CD4-positive, alpha-beta memory T cell (primary cell): ENCODE data around the gene MORN1. TPM values are rescaled to one million over a fixed set of nuclear protein-coding genes. Genes with fewer than 3 reads are reported as not detected.

ENCODE experiments used
- CTCF ChIA-PET: fragments of 350-600 bp; sonication (Branson Sonifier 250); formaldehyde crosslinking; loops from one replicate; lab custom pipeline; 2021; ENCODE audit warnings: inconsistent platforms; ENCODE audit not compliant: partially characterized antibody; lab: Charles Lee
- POLR2A ChIA-PET: fragments of 350-600 bp; sonication (Branson Sonifier 250); formaldehyde crosslinking; loops from one replicate; lab custom pipeline; 2021; ENCODE audit not compliant: partially characterized antibody; lab: Charles Lee
- DNase-seq, 5 donors: peaks; one replicate each; pipeline versions ENCODE4 v3.0.0 to v3.0.0-alpha.2; 2020 to 2022; ENCODE audit warnings: mixed read lengths in 1 of 5
- H3K27ac ChIP-seq: one replicate; pipeline ENCODE4 v1.7.0; 2013; ENCODE audit warnings: low read depth, low read length
- H3K27me3 ChIP-seq: 2 replicates; pipeline ENCODE4 v1.7.0; 2013; ENCODE audit warnings: mild to moderate bottlenecking, low read length, moderate library complexity; ENCODE audit not compliant: insufficient read depth
- H3K36me3 ChIP-seq: 2 replicates; pipeline ENCODE4 v1.7.0; 2013; ENCODE audit warnings: mild to moderate bottlenecking, low read length, moderate library complexity; ENCODE audit not compliant: insufficient read depth
- H3K4me1 ChIP-seq: 2 replicates; pipeline ENCODE4 v1.7.0; 2013; ENCODE audit warnings: mild to moderate bottlenecking, low read length, moderate library complexity; ENCODE audit not compliant: insufficient read depth
- H3K4me3 ChIP-seq, 2 donors: one replicate each; pipeline ENCODE4 v1.7.0; 2013; ENCODE audit warnings: low read length in 2 of 2, mild to moderate bottlenecking in 1 of 2
- H3K9me3 ChIP-seq, 2 donors: one replicate each; pipeline ENCODE4 v1.7.0; 2013; ENCODE audit warnings: low read length in 2 of 2, control low read depth in 1 of 2; ENCODE audit not compliant: control insufficient read depth in 1 of 2
- H3K27ac Mint-ChIP-seq, 7 donors: one replicate each; pipeline ENCODE4 v1.8.0; 2020 to 2021; ENCODE audit warnings: mixed read lengths in 7 of 7, mild to moderate bottlenecking in 6 of 7, inconsistent platforms in 3 of 7, moderate library complexity in 3 of 7
- H3K27me3 Mint-ChIP-seq, 2 donors: one replicate each; pipeline ENCODE4 v1.8.0; 2020 to 2021; ENCODE audit warnings: mixed read lengths in 2 of 2
- H3K36me3 Mint-ChIP-seq, 2 donors: one replicate each; pipeline ENCODE4 v1.8.0; 2020 to 2021; ENCODE audit warnings: mixed read lengths in 2 of 2, inconsistent platforms in 1 of 2, mild to moderate bottlenecking in 1 of 2
- H3K4me1 Mint-ChIP-seq, 4 donors: one replicate each; pipeline ENCODE4 v1.8.0; 2020 to 2021; ENCODE audit warnings: mixed read lengths in 4 of 4, mild to moderate bottlenecking in 1 of 4
- H3K4me3 Mint-ChIP-seq, 8 donors: one replicate each; pipeline ENCODE4 v1.8.0; 2020 to 2021; ENCODE audit warnings: mixed read lengths in 8 of 8, mild to moderate bottlenecking in 7 of 8, moderate library complexity in 6 of 8, inconsistent platforms in 3 of 8
- H3K9me3 Mint-ChIP-seq, 8 donors: one replicate each; pipeline ENCODE4 v1.8.0; 2020 to 2021; ENCODE audit warnings: mixed read lengths in 8 of 8, mild to moderate bottlenecking in 5 of 8, inconsistent platforms in 3 of 8, moderate library complexity in 1 of 8
- intact Hi-C: fragments of 100-400 bp; cut with micrococcal nuclease; formaldehyde crosslinking; loops from one replicate; pipeline ENCODE4 v1.15.1; 2023
- polyA plus RNA-seq, 2 donors: library from polyadenylated mRNA; unstranded; fragments of 300-500 nt; fragmentation: Illumina TruSeq; gene quantifications; one replicate each; pipeline ENCODE4 v1.2.3, GENCODE V29; 2021
- total RNA-seq, 2 experiments: library from RNA; stranded (reverse); gene quantifications; one replicate each; pipeline ENCODE4 v1.2.3, GENCODE V29; 2021

Gene MORN1
- total and polyA plus RNA-seq, 4 experiments from 2014 or later: 1.9 to 15.3 (median 7.4) TPM

DNA sequence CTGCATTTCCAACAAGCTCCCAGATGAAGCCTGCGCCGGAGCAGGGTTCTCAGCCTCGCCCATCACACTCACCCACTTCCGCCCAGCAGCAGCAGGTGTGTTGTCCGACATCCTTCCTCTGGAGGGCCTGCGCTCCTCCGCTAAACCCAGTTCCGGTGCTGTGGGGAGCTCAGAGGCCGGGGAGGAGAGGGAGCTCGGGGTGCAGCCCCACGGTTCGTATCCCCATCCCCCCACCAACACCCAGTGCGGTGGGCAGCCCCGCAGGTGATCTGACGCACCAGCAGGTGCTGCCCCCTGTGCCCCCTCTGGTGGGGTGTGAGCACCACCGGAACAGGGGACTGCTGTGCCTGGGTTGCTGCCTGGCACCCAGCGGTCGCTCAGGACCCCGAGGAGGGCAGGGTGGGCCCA is 24.5 kb upstream of the MORN1 start:
- Histone ChIP-seq H3K9me3 (no peaks in the 10 kb centered on the region), H3K4me1 (peaks cover 59% of the 10 kb centered on the region), H3K36me3 (no peaks in the 10 kb centered on the region), H3K27me3 (no peaks in the 10 kb centered on the region), H3K27ac (peak overlapping the region; percentile 84), H3K4me3 (peak overlapping the region; percentile 65 to 80)
- peaks cover 0 to 9% of the 10 kb centered on the region in 2 donors for H3K36me3 Mint-ChIP-seq
- ChIA-PET CTCF (interaction anchor here (0.7 to 4.2 kb wide), 12 partner anchors 8 to 371 kb away, joined by 3 to 85 read pairs (median 6); partner anchors contain the start of genes PANK4 and TNFRSF14), POLR2A (interaction anchor here (0.6 to 5.5 kb wide), 24 partner anchors 9 to 371 kb away, joined by 3 to 112 read pairs (median 4); partner anchors contain the start of genes FAAP20, HES5, MORN1 and PANK4)
- DNase-seq: peak; percentile 28 to 69 (median 36)
- peaks cover 17 to 55% (median 33%) of the 10 kb centered on the region in 4 donors for H3K4me1 Mint-ChIP-seq
- no peaks in the 10 kb centered on the region for H3K9me3 Mint-ChIP-seq
- no peaks in the 10 kb centered on the region for H3K27me3 Mint-ChIP-seq
- H3K4me3 Mint-ChIP-seq: peak overlapping the region; percentile 78 to 93 (median 87)
- intact Hi-C loops: no loop called here
- peak overlapping the region; percentile 84 to 99 (median 91) for H3K27ac Mint-ChIP-seq

DNA sequence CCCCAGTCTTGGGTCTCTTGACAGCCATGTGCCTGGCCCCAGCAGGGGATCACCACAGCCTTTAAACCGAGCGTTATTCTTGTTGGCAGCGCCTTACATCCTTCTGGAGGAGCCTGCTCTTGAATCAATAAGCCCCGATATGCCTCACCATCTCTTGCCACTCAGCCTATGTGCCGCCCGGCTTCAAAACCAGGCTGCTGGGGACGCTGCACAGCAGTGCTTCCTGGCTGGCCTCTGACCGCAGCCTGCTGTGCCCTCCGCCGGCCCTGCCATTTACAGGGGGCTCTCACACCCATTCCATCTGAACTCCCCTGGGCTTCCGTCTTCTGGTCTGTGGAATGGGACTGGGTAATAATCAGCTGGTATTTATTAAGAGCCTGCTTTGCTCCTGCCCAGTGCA is 24.0 kb upstream of the MORN1 start:
- Mint-ChIP-seq H3K36me3 (peaks cover 0 to 9% of the 10 kb centered on the region in 2 donors), H3K4me1 (peaks cover 17 to 59% (median 33%) of the 10 kb centered on the region in 4 donors), H3K4me3 (peak overlapping the region; percentile 78 to 93 (median 87)), H3K9me3 (no peaks in the 10 kb centered on the region), H3K27me3 (no peaks in the 10 kb centered on the region), H3K27ac (peak overlapping the region; percentile 84 to 99 (median 91))
- Histone ChIP-seq H3K27ac (peak overlapping the region; percentile 84), H3K4me1 (peaks cover 59% of the 10 kb centered on the region), H3K36me3 (no peaks in the 10 kb centered on the region), H3K4me3 (peak overlapping the region; percentile 65 to 80), H3K27me3 (no peaks in the 10 kb centered on the region), H3K9me3 (no peaks in the 10 kb centered on the region)
- peak in 1 of 5 donors; percentile 37 for DNase-seq
- POLR2A ChIA-PET: interaction anchor here (0.6 to 5.5 kb wide), 22 partner anchors 9 to 371 kb away, joined by 3 to 112 read pairs (median 4); partner anchors contain the start of genes FAAP20, MORN1, PANK4 and PRXL2B
- CTCF ChIA-PET: interaction anchor here (1.0 to 4.2 kb wide), 11 partner anchors 9 to 372 kb away, joined by 3 to 85 read pairs (median 9); partner anchors contain the start of genes PANK4 and TNFRSF14
- intact Hi-C loops: no loop called here

DNA sequence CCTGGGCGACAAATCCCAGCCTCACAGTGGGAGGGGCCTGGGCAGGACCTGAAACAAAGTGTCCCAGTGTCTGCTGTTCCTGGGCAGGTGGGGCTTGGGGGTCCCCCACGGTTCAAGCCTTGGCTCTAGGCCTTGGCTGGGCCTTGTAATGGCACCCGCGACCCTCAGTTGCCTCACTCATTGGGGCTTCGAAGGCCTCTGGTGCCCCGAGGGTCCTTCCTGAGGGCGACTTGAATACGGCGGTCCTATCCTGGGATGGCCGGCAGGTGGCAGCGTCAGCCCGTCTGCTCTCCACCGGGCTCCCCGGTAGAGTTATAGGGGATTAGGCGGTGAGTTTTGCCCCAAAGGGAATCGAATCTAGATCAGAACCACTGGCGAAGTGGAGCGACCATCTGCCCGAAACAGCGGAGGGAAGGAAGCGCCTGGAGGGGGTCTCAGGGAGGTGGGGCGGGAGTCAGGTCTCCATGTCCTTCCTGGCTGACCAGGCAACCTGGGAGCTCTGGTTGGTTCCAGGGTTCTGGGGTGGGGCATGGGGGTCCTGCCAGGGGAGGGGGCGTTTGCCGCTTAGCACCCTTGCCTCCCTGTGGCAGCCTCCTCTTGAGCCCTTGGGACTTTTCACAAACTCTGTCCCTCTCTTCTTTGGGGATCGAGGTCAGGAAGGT is 23.1 kb upstream of the MORN1 start:
- Mint-ChIP-seq H3K27ac (peak overlapping the region; percentile 87 to 99 (median 95)), H3K9me3 (no peaks in the 10 kb centered on the region), H3K4me3 (peak overlapping the region; percentile 78 to 93 (median 86)), H3K36me3 (peaks cover 0 to 11% of the 10 kb centered on the region in 2 donors), H3K27me3 (no peaks in the 10 kb centered on the region), H3K4me1 (peaks cover 17 to 62% (median 33%) of the 10 kb centered on the region in 4 donors)
- H3K27me3 ChIP-seq: no peaks in the 10 kb centered on the region
- intact Hi-C loops: loop anchor here (1.0 to 5.0 kb wide), 4 partner anchors 134 to 1008 kb away; partner anchors contain the start of gene TTC34
- peak overlapping the region; percentile 84 for H3K27ac ChIP-seq
- H3K4me3 ChIP-seq: peak overlapping the region in 1 of 2 donors; percentile 70
- no peaks in the 10 kb centered on the region for H3K36me3 ChIP-seq
- H3K9me3 ChIP-seq: no peaks in the 10 kb centered on the region
- peak; percentile 75 to 82 (median 78) for DNase-seq
- POLR2A ChIA-PET: interaction anchor here (1.9 to 5.5 kb wide), 6 partner anchors 23 to 172 kb away, joined by 8 to 112 read pairs (median 34); partner anchors contain the start of genes MORN1, PANK4, PRXL2B and RER1
- peaks cover 59% of the 10 kb centered on the region for H3K4me1 ChIP-seq
- CTCF ChIA-PET: interaction anchor here (1.6 to 4.2 kb wide), 6 partner anchors 110 to 373 kb away, joined by 4 to 85 read pairs (median 13); partner anchors contain the start of genes PANK4 and TNFRSF14

DNA sequence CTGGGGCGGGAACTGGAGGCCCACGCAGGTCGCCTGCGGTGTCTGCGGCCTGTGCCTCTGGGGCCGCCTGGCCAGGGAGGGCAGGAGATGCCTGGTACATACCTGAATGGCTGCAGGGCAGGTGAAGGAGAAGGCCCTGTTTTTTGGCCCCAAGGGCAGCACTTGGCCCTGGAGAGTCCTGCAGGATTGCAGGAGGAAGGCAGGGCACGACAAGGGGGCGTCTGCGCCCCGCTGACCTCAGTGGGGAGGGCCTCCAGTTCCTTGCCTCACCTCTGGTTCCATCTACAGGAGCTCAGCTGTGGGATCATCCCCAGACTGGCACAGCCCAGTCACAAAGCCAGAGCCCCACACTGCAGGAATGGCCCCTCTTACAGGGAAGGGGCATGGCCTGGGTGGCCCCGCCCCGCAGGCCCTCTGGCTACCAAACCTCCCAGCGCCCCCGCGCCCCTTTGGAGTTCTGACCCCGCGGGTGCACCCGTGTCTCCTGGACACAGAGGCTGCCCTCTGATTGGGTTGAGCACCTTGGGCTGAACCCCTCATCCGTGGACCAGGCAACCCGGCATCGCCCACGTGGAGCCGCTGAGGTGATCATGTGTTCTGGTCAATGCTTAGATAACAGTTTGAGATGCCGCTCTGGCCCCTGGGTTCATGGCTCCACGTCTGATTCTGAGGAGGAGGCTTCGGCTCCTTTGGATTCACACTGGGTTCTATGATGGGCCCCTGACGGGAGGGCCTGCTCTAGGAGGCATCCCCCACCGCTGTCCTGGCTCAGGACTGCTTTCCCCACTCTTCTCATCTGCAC is 22.3 kb upstream of the MORN1 start:
- CTCF ChIA-PET: interaction anchor here (1.0 to 2.7 kb wide), 8 partner anchors 80 to 374 kb away, joined by 3 to 23 read pairs (median 4); partner anchors contain the start of genes FAAP20, PANK4, PRXL2B and TNFRSF14
- H3K4me1 Mint-ChIP-seq: peaks cover 17 to 56% (median 32%) of the 10 kb centered on the region in 4 donors

DNA sequence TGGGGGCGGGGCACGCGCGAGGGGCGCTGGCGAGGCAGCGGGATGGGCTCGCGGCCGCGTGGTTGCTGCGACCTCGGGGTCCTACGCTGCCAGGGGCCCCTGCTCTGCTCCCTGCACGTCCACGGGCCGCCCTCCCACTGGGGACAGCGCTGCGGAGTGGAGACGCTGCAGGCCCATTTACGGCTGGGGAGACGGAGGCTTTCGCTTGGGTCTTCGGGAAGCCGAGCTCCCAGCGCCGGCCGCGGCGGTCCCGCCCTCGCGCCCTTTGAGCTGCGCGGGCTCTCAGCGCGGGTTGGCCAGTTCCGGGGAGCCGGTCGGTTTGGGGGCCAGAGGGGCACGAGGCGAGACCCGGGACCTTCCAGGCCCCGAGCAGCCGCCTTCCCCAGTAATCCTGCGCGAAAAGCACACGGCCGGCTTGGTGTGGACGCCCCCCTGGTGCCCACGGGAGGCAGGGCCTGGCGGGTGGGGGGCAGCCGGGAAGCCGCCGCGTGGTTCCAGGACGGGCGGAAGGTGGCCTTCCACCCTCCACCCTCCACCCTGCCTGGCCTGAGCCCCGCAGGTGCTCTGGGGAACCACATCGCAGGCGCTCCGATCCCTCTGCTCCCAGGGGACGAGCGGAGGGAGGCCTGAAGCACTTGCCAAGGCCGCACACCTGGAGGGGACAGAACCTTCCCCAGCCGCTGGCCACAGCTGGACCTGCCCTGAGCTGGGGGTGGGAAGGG is 21.6 kb upstream of the MORN1 start:
- CTCF ChIA-PET: interaction anchor here (1.0 to 1.8 kb wide), 8 partner anchors 81 to 375 kb away, joined by 3 to 23 read pairs (median 4); partner anchors contain the start of genes FAAP20, PANK4 and PRXL2B
- Histone ChIP-seq H3K36me3 (no peaks in the 10 kb centered on the region), H3K27ac (peak overlapping the region; percentile 84), H3K4me1 (peaks cover 58% of the 10 kb centered on the region), H3K4me3 (peak overlapping the region in 1 of 2 donors; percentile 70), H3K27me3 (no peaks in the 10 kb centered on the region), H3K9me3 (no peaks in the 10 kb centered on the region)
- peaks cover 0 to 18% of the 10 kb centered on the region in 2 donors for H3K36me3 Mint-ChIP-seq
- H3K4me3 Mint-ChIP-seq: peak overlapping the region in 5 of 8 donors; percentile 62 to 89 (median 86)
- intact Hi-C loops: loop anchor here (1.0 to 5.0 kb wide), 8 partner anchors 22 to 1009 kb away; partner anchors contain the start of genes MORN1, PANK4, PRXL2B and RER1
- DNase-seq: peak in 1 of 5 donors; percentile 45
- POLR2A ChIA-PET: interaction anchor here (0.6 to 5.5 kb wide), 13 partner anchors 16 to 218 kb away, joined by 3 to 55 read pairs (median 4); partner anchors contain the start of genes FAAP20, HES5, MORN1 and PANK4
- peaks cover 17 to 51% (median 32%) of the 10 kb centered on the region in 4 donors for H3K4me1 Mint-ChIP-seq
- H3K9me3 Mint-ChIP-seq: no peaks in the 10 kb centered on the region
- H3K27ac Mint-ChIP-seq: peak overlapping the region in 2 of 7 donors; percentile 48 to 77
- no peaks in the 10 kb centered on the region for H3K27me3 Mint-ChIP-seq

More for the DNA sequence above, 22.3 kb upstream of the MORN1 start:
- Histone ChIP-seq H3K4me3 (peak overlapping the region in 1 of 2 donors; percentile 70), H3K4me1 (peaks cover 59% of the 10 kb centered on the region), H3K9me3 (no peaks in the 10 kb centered on the region), H3K36me3 (no peaks in the 10 kb centered on the region), H3K27ac (peak overlapping the region; percentile 84), H3K27me3 (no peaks in the 10 kb centered on the region)
- no peaks in the 10 kb centered on the region for H3K9me3 Mint-ChIP-seq
- POLR2A ChIA-PET: interaction anchor here (0.6 to 5.5 kb wide), 16 partner anchors 17 to 218 kb away, joined by 3 to 112 read pairs (median 16); partner anchors contain the start of genes FAAP20, HES5, MORN1 and PANK4
- H3K4me3 Mint-ChIP-seq: peak overlapping the region; percentile 78 to 93 (median 86)
- H3K27ac Mint-ChIP-seq: peak overlapping the region; percentile 87 to 99 (median 95)
- intact Hi-C loops: loop anchor here (1.0 to 5.0 kb wide), 4 partner anchors 135 to 1009 kb away; partner anchors contain the start of gene TTC34
- peaks cover 0 to 18% of the 10 kb centered on the region in 2 donors for H3K36me3 Mint-ChIP-seq
- H3K27me3 Mint-ChIP-seq: no peaks in the 10 kb centered on the region
- DNase-seq: peak in 3 of 5 donors; percentile 10 to 54 (median 21)
